ENCODE measurements around the gene PLD5.
"Not testable (repeated sequence)": the region's sequence is repeated elsewhere in the genome, so short reads cannot be mapped to it uniquely, and the experiment has no call there.

Gene PLD5

DNA sequence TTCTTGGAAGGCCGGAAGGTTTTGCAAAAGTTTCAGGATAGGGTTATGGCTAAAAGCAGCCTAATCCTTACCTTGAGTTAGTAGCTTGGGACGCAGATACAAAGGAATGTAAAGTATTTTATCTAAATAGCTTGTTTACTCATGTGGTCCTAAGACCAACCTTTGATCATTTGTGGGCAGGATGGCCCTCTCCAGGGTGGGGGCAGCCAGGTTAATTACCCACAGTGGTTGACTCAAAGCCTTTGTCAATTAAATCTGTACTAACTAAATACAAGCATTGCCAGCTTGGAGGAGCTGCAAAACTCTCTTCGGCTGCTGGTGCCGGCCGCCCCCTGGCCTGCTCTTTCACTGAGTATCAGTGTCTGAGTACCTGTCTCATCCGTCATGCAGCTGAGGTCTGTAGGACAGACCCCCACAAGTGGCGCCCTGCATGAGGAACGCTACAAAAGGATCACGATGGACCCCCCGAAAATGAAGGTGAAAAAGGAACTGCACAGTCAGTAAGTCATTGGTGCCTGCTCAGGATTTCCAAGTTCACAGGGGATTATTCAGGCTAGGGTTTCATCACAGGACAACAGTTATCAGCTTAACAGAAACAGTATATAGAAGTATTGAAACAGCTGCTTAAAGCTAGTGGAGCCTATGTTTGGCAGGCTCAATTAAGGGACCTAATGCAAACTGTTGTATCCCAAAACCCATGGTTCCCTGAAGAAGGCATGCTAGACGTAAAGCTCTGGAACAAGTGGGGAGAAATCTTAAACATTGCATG lies 313.1 kb downstream of the PLD5 start:
- DNase-seq (ENCODE audit: low spot score) = peak; percentile 8

DNA sequence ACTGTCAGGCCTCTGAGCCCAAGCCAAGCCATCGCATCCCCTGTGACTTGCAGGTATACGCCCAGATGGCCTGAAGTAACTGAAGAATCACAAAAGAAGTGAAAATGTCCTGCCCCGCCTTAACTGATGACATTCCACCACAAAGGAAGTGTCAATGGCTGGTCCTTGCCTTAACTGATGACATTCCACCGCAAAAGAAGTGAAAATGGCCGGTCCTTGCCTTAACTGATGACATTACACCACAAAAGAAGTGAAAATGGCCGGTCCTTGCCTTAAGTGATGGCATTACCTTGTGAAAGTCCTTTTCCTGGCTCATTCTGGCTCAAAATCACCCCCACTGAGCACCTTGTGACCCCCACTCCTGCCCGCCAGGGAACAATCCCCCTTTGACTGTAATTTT lies 314.2 kb downstream of the PLD5 start:
- not testable (repeated sequence) for DNase-seq (ENCODE audit: low spot score)

DNA sequence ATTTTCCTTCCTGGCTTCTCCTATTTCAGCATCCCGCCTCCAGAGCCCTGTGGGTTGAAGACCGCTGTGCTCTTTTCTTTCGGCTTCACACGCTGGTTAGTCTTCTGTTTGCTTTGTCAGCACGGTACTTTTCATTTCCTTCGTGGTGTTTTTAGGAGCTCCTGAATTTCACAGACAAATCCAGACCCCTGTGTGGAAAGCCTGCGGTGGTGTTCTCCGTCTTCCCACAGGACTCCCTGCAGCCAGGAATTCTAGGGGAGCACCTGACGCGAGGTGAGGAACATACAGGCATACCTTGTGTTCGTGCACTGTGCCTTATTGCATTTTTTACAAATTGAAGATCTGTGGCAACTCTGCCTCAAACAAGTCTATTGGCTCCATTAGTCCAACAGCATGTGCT lies 315.4 kb downstream of the PLD5 start:
- DNase-seq (ENCODE audit: low spot score) = no peak

DNA sequence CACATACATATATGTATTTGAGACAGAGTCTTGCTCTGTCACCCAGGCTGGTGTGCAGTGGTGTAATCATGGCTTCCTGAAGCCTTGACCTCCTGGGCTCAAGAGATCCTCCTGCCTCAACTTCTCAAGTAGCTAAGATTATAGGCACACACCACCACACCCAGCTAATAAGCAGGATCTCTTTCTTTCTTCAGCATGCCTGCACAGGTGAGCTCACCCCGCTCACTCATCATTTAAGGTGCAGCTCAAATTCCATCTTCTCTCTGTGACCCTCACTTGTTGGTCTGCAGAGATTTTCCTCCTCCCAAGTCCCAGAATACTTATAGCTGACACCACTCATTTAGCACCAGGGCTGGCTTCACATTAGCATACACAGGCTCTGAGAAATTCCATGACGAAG lies 316.5 kb downstream of the PLD5 start:
- DNase-seq (ENCODE audit: low spot score) = no peak

DNA sequence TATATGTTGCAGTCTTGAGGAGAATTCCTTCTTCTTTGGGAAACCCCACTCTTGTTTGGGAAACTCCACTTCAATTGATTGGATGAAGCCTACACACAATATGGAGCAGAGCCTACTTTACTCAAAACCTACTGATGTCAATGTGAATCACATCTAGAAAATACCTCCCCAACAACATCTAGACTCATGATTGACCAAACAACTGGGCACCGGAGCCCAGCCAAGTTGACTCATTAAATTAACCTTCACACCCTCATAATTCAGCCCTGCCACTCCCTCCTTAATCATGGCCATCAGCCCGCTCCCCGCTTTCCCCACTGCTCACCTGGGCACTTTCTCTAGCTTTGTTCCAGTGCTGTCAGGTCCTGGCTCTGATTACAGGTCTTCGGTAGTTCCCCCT lies 317.5 kb downstream of the PLD5 start:
- DNase-seq (ENCODE audit: low spot score) = no peak

DNA sequence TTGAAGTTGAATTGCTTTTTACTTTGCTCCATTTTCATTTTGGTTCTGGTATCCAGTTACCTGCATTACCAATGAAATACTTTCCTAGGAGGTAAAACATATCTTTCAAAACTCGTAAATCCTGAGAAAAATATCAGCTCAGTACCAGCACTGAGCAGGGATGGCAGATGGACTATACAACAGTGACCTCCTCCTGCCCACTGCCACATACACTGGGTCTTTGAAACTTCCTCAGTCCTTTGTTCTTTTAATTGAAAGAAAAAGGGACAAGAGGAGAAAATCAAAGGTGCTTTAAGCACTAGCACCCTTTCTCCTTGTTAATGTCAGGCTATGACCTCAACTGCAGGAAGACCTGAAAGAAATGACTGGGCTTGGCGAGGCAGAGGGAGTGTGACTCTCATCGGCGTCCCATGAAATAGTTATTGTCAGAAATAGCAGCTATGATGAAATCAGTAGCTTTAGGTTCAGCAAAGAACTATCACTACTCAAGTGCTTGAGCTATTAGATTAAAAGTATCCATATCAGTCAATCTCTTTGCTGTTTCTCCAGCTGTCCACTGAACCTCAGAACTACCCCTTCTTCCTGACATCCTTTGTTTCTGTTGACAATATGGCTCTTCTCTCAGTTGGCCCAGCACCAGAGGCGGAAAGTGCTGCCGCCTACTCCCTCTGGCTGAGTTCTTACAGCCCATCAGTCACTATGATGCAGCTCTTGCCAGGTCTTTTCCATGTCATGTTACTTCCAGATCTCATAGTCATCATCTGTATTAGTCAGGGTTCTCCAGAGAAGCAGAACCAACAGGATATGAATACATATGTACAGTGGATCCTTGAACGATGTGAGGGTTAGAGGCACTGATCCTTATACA lies 318.6 kb downstream of the PLD5 start:
- no peak for DNase-seq (ENCODE audit: low spot score)

DNA sequence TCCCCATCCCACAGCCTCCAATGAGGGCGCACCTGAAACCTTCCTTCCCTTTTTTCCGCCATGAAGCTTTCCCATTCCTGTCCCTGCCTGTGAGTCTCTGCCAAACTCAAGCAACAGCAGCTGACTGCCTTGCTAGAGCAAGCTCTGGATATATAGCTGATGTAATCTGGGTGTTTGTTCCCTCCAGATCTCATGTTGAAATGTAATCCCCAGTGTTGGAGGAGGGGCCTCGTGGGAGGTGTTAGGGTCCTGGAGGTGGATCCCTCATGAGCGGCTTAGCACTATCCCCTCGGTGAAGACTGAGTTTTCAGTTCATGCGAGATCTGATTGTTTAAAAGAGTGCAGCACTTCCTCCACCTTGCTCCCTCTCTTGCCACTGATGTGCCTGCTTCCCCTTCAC lies 321.2 kb downstream of the PLD5 start:
- no peak for DNase-seq (ENCODE audit: low spot score)

DNA sequence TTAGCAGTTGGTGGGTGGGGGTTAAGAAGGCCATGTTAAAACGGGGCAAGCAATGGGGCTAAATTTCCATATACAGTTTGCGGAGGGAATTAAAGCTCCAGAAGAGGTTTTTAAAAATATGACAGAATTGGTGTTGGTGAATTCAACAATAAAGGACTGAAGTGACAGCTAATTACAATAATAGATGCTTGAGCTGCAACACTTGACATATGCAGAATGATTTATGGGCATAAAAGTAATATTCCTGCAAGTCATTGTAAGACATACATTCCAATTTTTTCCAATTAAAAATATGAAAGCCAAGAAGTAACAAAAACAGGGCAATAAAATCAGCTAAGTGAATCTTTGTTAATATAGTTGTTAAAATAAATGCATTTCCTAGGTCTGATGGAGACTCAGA lies 323.4 kb downstream of the PLD5 start:
- DNase-seq (ENCODE audit: low spot score) = no peak

DNA sequence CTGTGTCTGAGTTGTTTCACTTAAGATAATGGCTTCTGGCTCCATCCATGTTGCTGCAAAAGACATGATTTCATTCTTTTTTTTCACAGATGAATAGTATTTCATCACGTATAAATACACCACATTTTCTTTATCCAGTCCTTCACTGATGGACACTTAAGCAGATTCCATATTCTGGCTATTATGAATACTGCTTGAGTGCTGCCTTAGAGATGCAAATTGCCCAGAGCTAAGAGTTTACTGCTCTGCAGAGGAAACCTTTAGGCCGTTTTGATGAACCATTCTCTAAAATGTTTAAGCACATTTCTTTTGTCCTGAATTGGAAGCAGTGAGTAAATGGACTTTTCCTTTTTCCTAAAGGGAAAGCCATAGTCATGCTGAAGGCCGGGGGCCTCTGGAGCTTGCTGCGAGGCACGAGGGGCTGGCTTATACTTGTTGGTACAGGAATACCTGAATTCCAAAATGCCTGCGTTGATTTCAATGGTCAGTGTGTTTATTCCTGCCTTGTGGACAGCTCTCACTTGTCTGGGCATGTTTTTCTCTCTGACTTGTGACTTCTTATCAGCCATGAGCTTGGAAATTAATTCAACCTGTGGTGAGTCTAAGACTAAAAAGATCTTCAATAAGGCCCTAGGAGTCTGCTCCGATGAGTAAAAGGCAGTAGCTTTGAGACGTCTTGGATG lies 324.6 kb downstream of the PLD5 start:
- DNase-seq (ENCODE audit: low spot score) = no peak

DNA sequence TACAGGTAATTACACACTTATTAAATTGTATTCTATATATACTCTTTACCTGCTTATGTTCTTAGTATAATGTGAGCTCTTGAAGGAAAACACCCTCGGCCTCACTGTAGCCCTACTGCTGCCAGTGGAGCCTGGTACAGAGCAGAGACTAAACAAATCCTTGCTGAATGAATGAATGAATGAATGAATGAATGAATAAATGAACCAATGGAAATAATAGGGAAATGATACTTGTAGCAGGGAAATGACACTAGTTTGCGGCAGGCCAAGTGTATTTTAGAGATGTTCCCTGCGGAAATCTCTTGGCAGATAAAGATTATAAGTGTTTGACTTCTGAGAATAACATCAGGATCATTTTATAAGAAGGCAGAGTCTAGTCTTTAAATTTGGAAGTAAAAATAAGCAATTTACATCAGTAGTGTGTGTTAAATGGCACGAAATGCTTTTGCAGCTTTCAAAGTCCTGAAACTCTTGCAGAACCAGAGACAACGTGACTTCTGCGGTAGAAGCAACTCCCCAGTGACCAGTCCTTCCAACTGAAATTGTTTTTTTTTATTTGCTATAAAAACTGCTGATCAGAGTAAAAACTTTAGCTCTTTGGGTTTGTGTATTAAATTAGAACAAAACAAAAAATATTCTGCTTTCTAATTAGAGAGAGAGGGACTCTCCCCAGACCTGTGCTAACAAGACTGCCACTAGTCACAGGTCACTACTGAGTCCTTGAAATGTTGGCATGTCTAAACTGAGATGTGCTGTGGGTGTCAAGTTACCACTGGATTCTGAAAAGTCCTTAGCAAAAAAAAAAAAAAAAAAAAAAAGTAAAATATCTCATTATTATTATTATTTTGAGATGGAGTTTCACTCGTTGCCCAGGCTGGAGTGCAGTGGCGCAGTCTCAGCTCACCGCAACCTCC lies 326.3 kb downstream of the PLD5 start:
- no peak for DNase-seq (ENCODE audit: low spot score)

DNA sequence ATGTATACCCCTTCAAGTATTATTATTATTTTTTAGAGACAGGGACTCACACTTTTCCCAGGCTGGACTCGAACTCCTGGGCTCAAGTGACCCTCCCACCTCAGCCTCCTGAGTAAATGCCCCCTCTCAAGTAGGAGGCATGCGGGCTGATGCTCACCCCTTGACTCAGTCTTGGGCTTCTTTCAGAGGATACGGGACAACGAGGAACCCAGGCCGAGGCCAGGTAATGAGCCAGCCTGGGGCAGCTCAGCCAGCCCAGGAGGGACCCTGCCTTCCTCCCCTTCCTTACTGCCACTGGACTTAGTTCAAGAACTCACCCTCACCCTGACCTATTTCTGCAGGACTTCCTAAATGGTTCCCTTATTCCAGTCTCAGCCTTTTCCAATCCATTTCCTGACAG lies 327.6 kb downstream of the PLD5 start:
- no peak for DNase-seq (ENCODE audit: low spot score)

DNA sequence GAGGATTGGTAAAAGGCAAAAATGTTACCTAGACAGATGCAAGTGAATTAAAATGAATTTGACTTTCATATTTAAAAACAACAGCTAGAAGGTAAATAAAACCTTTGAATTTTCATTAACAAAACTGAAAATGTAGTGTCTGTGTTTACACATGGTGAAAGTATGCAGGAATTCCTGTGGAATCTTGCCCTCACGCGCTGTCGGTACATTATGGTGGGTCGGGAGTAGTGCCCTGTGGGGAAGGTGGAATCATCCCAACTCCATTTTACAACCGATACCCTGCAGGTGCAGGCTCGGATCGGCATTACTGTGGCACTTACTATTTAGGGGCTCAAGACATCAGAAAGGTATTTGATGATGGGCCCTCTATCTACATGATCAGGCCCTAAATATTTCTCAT lies 328.4 kb downstream of the PLD5 start:
- DNase-seq (ENCODE audit: low spot score) = no peak

DNA sequence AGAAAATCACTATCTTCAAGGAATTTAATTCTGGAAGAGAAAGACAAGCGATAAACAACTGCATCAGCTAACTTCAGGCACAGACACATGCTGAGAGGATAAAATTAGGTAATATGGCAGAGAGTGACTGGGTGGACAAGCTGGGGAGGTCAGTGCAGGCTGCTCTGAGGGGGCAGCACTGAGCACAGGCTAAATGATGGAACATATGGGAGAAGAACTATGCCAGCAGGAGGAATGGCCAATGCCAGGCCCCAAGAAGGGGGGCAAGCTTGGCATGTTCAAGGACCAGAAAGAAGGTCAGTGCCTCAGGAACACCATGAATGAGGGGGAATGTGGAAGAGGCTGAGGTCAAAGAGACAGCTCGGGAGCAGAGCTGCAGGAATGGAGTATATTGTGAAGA lies 334.9 kb downstream of the PLD5 start:
- DNase-seq (ENCODE audit: low spot score) = peak; percentile 10

DNA sequence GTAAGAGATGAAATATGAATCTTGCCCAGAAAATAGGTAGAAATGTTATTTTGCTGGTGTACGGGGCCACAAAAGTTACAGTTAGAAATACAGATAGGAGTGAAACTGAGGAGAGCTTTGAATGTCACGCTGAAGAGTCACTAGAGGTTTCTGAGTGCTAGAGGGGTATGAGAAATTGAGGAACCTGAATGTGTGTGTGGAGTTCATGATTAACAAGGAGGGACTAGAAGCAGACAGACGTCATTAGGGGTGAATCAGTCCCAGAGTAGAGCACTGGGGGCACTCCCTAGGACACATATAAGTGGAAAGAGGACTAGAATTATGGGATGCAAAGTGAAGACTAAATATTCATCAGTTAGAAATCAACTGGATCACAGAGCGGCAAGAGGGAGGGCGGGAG lies 336.7 kb downstream of the PLD5 start:
- DNase-seq (ENCODE audit: low spot score) = no peak

DNA sequence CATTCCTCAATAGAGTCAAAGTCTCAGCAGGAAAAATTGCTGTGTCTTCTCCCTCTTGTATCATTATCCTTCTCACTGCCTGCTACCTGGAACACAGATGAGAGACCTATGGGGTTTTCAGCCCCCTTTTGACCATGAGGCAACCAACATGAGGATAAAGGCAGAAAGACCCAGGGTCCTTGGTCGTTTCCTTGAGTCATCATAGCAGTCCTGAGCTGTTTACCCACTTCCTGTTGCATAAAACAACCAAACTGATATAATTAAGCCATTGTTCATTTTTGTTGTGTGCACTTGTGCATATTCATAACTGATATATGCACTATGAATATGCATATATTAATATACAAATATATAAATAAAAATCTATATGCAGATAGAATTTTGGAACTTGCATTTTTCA lies 337.3 kb downstream of the PLD5 start:
- no peak for DNase-seq (ENCODE audit: low spot score)

DNA sequence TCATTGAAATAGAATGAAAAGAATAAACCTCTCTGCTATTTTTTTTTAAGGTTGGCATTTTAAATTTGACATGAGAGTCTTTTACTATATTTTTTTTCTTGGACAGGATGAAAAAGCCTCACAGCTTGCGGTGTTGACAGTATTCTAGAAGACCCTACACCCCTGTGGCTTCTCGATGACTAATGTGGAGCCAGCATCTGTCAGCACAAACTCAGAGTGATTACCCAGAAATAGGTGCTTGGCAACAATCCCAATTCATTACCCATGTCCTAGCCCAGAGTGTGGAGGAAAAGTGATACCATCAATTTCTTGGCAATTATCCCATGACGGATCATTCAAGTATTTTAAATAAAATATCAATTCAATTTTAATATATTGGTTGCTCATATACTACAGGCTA lies 338.8 kb downstream of the PLD5 start:
- no peak for DNase-seq (ENCODE audit: low spot score)

DNA sequence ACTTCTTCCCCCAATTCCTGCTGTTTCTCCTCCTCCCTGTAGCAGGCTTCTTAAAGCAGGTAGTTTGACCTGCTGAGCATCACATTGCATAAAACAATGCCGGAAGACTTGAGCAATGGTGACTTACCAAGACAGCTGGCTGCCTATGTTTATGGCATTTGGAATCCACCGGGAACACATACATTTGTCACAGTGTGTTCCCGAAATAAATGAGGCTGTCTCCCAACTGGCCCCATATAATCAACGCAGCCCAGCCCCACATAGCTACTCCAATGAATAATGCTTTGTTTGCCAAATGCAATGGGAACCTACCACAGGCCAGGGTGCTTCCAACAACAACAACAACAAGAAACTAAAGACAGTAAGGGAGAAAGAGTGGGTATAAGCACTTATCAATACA lies 339.5 kb downstream of the PLD5 start:
- DNase-seq (ENCODE audit: low spot score) = no peak

DNA sequence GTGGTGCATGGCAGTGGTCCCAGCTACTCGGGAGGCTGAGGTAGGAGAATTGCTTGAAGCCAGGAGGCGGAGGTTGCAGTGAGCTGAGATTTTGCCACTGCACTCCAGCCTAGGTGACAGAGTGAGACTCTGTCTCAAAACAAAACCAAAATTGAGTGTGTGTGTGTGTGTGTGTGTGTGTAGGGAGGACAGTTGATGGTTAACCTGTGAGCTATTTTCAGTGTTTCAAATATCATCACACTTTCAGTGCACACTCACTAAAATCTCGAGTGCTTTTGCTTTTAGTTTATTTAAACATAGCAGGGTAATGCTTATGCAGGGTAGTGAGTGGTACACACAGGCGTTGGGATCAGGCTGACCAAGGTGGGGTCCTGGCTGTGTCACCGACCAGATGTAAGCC lies 344.7 kb downstream of the PLD5 start:
- DNase-seq (ENCODE audit: low spot score) = not testable (repeated sequence)

DNA sequence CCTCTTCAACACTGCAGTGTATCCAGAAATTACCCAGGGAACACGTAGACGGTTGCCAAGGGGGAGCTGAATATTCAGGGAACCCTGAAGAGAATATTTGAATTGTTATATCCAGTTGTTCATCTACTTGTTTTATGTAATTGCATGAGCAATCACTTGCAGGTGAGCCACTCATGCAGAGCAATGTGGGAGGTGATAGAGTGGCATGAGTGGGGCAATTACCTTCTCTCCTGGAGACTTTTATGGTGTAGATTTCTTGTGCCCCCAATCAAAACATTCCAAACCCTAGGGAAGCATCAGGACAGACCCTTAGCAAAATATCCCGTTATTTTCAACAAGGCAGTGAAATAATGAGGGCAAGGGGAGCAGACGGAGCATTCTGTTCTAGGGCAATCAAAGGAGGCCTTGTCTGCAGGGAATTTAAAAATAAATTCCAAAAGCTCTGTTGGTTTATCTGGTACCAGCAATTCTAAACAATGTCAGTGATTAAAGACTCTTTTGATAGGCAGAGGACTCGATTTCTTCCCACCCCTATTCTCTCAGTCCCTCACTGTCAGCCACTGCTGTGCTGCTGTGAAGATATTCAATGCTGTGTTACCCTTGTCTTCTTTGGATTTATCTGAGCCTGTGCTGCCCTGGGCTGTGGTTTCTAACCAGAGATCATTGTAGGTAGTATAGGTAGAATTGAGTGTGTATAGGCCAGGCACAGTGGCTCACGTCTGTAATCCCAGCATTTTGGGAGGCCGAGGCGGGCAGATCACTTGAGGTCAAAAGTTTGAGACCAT lies 345.4 kb downstream of the PLD5 start:
- DNase-seq (ENCODE audit: low spot score) = no peak

DNA sequence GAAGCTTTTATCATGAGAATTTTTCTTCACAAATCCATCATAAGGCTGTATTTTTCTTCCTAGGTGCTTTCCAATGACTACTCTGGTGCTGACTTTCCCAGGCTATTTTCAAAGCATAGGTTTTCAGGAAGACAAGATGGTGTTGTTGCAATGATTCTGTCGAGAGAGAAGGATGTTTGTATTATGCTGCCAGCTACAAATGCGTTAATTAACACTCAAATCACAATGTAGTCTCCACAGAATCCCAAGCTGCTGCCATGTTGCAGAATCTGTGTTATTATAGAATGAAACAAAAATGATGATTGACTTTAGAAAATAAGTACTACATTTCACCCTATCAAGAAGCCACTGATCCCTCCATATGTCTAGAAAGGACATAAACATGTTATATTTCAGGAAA lies 346.1 kb downstream of the PLD5 start:
- no peak for DNase-seq (ENCODE audit: low spot score)

DNA sequence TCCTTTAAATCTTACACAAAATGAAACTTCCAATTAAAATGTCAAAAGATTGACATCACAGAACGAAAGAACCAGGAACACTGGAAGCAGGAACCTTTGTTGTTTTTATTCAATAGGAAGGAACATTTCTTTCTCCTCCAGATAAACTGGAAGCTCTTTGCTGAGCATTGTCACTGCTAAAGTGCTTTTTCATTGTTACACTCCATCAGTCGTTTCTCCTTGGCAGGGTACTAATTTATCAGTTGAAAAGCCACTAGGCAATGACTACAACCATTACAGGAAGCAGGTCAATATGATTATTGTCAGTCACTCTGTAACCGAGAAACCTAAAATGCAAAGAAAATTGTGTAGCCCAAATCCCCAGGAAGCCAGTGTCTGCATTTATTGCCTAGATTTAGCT lies 362.4 kb downstream of the PLD5 start:
- no peak for DNase-seq (ENCODE audit: low spot score)
